Prostate gland (tissue), 2 donors: ENCODE measurements around the gene KLHL18. TPM values are rescaled to one million over a fixed set of nuclear protein-coding genes. Genes with fewer than 3 reads are reported as not detected.
"Not testable (repeated sequence)": the region's sequence is repeated elsewhere in the genome, so short reads cannot be mapped to it uniquely, and the experiment has no call there.

Source experiments
- DNase-seq: peaks from one replicate; pipeline ENCODE4 v3.0.0-alpha.2; 2019; ENCODE audit warnings: low spot score
- H3K27ac ChIP-seq, 2 donors: fragments of 200-600 bp; sonication (generic); 2 replicates each; pipeline ENCODE4 v1.5.1; 2017 to 2019
- H3K27me3 ChIP-seq: fragments of 200-600 bp; sonication (generic); replicated peaks from 2 replicates; pipeline ENCODE4 v1.5.1; 2019; ENCODE audit not compliant: insufficient read depth
- H3K36me3 ChIP-seq, 2 donors: fragments of 200-600 bp; sonication (generic); 1 replicate in 1 of 2; 2 replicates in 1 of 2; pipeline versions ENCODE4 v1.5.1 to v1.8.1; 2017 to 2019
- H3K4me1 ChIP-seq: fragments of 200-600 bp; sonication (generic); replicated peaks from 2 replicates; pipeline ENCODE4 v1.5.1; 2019
- H3K4me3 ChIP-seq, 2 donors: fragments of 200-600 bp; sonication (generic); 2 replicates each; pipeline ENCODE4 v1.5.1; 2017 to 2019
- H3K9me3 ChIP-seq: fragments of 200-600 bp; sonication (generic); 2 replicates; pipeline ENCODE4 v1.5.1; 2017
- CTCF ChIP-seq, 4 experiments: fragments of 200-600 bp in 2 of 4; fragments of 450-650 bp in 2 of 4; sonication (generic) in 2 of 4; IDR thresholded peaks; 1 replicate in 3 of 4; 2 replicates in 1 of 4; pipeline ENCODE4 v1.5.1; 2016 to 2019; ENCODE audit warnings: antibody characterized with exemption in 4 of 4, mild to moderate bottlenecking in 2 of 4, moderate library complexity in 2 of 4
- POLR2A ChIP-seq: fragments of 450-650 bp; IDR thresholded peaks from one replicate; pipeline ENCODE4 v1.6.1; 2016; ENCODE audit warnings: antibody characterized with exemption, mild to moderate bottlenecking
- POLR2AphosphoS5 ChIP-seq: sonication (generic); formaldehyde crosslinking; IDR thresholded peaks from one replicate; pipeline ENCODE4 v1.6.1; 2017; ENCODE audit warnings: antibody characterized with exemption
- WGBS: methylation state at CpG from one replicate; pipeline ENCODE4 v1.1.5; 2018; 5-methylcytosine and 5-hydroxymethylcytosine counted together
- intact Hi-C: fragments of 100-400 bp; cut with DNase I; formaldehyde crosslinking; loops from one replicate; pipeline ENCODE4 v1.14.2; 2022
- total RNA-seq, 2 donors: library from RNA; depleted of rRNA; stranded (reverse); fragments of >200 nt; gene quantifications; one replicate each; pipeline ENCODE4 v1.1.0, GENCODE V29; 2016

Gene KLHL18
- total RNA-seq, 2 donors from 2014 or later = 10.8 to 18.6 TPM

GRCh38 chr3:47306022-47306421 lies 23.3 kb downstream of the KLHL18 start:
- TF ChIP-seq POLR2A = no peak
- TF ChIP-seq CTCF (IDR thresholded peaks at IDR 0.05) = no peak
- TF ChIP-seq POLR2AphosphoS5 = no peak
- Histone ChIP-seq H3K36me3 (no peaks in the 10 kb centered on the region), H3K27ac (no peak overlapping the region), H3K4me3 (no peak overlapping the region), H3K27me3 (no peaks in the 10 kb centered on the region), H3K4me1 (no peaks in the 10 kb centered on the region), H3K9me3 (no peaks in the 10 kb centered on the region)
- 82% methylated on average over 2 of the region's 2 CpGs for WGBS
- DNase-seq = no peak
- intact Hi-C loops = no loop called here

- H3K4me1 ChIP-seq, H3K27ac ChIP-seq, intact Hi-C loops, H3K4me3 ChIP-seq, H3K9me3 ChIP-seq, DNase-seq, H3K36me3 ChIP-seq, H3K27me3 ChIP-seq: not testable (repeated sequence)
- 97% methylated on average over 20 of the region's 28 CpGs for WGBS
These were observed 26.5 kb downstream of the KLHL18 start for GRCh38 chr3:47309231-47309630.

DNA sequence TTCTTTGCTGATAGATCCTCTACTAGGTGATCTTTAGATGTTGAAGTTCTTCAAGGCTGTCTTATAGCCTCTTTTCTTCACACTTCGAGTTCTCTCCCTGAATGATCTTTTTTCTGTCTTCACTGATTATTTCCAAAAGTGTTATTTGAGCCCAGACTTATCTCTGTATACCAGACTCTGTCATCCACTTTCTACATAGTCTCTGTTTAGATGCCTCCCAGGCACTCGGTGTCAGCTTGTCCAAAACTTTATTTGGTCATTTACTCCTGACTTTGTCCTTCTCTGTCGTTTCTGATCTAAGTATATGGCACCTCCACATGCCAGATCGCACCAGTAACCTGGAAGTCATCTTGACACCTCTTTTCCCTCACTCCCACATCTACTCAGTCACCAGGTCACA lies 27.6 kb downstream of the KLHL18 start:
- Histone ChIP-seq H3K4me1 (no peaks in the 10 kb centered on the region), H3K9me3 (no peaks in the 10 kb centered on the region), H3K4me3 (no peak overlapping the region), H3K27ac (no peak overlapping the region), H3K27me3 (no peaks in the 10 kb centered on the region), H3K36me3 (no peaks in the 10 kb centered on the region)
- intact Hi-C loops = no loop called here
- no peak for DNase-seq
- no peak for TF ChIP-seq POLR2A
- 88% methylated on average over 4 of the region's 4 CpGs for WGBS

- H3K36me3 ChIP-seq = no peaks in the 10 kb centered on the region
- no peaks in the 10 kb centered on the region for H3K27me3 ChIP-seq
- 100% methylated on average over 1 of the region's 1 CpG for WGBS
- no peak for DNase-seq
- no peaks in the 10 kb centered on the region for H3K9me3 ChIP-seq
- no peak overlapping the region for H3K27ac ChIP-seq
- intact Hi-C loops = no loop called here
- TF ChIP-seq POLR2AphosphoS5 = no peak
- TF ChIP-seq CTCF (IDR thresholded peaks at IDR 0.05) = no peak
- no peak for TF ChIP-seq POLR2A
- no peaks in the 10 kb centered on the region for H3K4me1 ChIP-seq
- no peak overlapping the region for H3K4me3 ChIP-seq
These were observed 30.8 kb downstream of the KLHL18 start for GRCh38 chr3:47313341-47314055.

DNA sequence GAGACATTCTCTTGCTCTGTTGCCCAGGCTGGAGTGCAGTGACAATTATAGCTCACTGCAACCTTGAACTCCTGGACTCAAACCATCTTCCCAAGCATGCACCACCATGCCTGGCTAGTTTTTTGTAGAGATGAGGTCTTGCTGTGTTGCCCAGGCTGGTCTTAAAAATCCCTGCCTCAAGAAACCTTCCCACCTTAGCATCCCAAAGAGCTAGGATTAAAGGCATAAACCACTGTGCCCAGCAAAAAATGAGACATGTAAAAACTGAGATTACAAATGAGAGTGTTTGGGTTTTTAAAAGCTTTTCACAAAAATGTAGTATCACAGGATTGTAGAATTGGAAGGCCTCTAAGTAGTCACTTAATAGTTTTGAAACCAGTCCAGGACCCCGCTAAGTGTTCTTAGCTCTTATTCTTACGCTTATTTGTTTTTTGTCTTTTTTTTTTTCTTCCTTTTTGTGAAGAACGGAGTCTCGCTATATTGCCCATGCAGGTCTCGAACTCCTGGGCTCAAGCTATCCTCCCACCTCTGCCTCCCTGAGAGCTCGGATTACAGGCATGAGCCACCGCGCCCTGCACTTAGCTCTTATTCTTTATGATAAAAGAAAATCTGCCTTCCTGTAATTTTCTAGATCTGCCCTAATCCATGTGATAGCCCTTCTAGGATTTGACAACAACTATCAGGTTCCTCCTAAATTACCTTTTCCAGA lies 31.5 kb downstream of the KLHL18 start:
- H3K36me3 ChIP-seq = no peaks in the 10 kb centered on the region
- H3K9me3 ChIP-seq = no peaks in the 10 kb centered on the region
- intact Hi-C loops = no loop called here
- DNase-seq = no peak
- 85% methylated on average over 8 of the region's 8 CpGs for WGBS
- no peaks in the 10 kb centered on the region for H3K4me1 ChIP-seq
- TF ChIP-seq POLR2A (no peak), POLR2AphosphoS5 (no peak), CTCF (IDR thresholded peaks at IDR 0.05) (no peak)
- no peaks in the 10 kb centered on the region for H3K27me3 ChIP-seq
- H3K4me3 ChIP-seq = no peak overlapping the region
- no peak overlapping the region for H3K27ac ChIP-seq
